Pons (tissue), 1 donor: Measurements from ENCODE around the gene LINGO4.
"Not testable (repeated sequence)": the region's sequence is repeated elsewhere in the genome, so short reads cannot be mapped to it uniquely, and the experiment has no call there.

Experiments used
- DNase-seq: peaks from one replicate; pipeline ENCODE4 v3.0.0-alpha.2; 2016; ENCODE audit warnings: low spot score

The LINGO4 gene

DNA sequence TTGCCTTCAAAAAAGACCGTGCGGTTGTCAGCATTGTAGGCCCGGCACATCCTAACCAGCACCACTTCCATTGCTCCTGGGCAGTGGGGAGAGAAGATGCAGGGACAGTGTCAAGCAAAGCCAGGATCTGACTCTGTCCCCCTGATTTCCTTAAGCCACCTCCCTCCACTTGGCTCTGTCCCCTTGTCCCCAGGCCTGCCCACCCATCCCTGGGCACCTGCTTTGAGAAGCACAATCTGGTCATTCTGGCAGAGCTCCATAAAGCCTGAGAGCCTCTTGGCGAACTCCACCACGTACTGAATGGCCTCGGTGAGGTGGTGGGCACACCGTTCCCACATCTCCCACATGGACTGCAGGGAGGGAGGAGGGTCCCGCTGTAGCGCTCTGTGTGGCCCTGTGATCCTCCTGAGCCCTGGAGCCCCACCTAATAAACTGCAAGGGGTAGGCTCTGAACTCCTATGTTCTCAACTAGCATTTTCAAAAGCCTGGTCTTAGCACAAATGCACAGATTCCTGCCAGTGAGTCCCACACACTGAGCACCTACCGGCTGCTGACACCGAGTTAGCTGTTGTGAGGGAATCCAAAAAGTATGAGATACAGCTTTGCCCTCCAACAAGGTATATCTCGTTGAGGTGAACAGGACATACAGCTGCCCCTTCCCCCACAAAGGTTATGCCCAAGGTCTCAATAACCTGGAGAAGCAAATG is 8.2 kb upstream of the LINGO4 start:
- no peak for DNase-seq

DNA sequence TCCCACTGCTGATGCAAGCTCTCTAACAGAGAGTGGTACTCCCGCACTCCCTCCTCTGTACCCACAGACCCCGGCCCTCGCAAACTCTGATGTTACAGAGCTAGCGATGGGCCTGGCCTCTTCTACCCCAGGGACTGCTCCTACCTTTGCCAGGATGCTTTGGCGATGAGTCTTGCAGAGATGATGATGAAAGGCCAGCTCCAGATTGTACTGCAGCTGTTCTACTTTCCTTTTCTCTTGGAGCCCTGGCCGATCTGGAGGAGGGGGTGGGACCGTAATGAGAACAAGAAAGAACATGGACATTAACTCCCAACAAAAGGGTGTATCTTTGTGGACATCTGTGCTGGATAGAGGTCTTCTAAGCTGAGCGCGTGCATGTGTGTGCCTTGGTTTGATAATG is 6.0 kb upstream of the LINGO4 start:
- DNase-seq, result no peak

DNA sequence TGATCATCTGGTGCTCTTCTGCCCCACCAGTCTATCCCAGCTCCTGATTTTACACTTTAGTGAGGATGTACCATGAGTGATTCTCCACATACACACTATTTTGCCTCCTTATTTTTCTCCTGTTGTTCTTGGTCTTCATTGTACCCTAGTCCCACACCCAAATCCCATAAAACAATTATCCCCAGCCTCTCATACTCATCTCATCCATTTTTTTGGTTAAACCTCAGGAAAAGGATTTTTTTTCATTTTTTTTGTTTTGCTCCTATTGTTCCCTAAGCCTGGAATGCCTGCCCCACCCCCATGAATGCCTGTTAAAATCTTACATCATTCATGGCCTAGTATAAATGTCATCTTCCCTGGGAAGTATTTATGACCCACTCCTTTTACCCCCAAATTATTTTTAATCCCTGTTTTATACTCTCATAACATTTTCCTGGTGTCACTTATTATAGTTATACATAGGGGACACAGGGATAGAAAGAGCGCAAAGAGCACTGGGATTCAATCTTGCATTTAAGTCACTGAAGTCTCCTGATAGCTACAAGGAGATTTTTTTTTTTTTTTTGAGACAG is 4.9 kb upstream of the LINGO4 start:
- no peak for DNase-seq

DNA sequence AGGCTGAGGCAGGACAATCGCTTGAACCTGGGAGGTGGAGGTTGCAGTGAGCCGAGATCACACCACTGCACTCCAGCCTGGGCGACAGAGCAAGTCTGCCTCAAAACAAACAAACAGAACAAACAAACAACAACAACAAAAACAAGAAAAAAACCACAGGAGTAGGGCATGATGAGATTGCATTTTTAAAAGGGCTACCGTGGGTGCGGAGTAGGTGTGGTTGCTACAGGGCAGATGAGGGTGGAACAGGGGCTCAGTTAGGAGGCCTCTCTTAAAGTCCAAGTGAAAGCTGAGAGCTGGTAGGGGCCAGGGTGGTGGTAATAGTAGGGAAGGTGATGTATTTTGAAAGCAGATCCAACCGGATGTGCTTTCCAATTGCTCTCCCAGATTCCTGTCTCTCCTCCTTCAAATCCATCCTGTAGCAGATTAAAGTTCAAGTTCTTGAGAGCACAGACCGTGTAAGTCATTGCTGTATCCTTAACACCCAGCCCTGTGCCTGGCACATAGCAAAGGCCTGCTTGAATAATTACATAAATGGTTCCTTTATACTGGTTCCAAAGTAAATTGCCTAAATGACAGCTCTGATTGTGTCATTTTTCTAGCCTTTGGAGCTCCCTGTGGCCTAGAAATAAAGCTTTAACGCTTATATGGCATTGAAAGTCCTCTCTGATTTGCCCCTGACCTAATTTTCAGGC is 4.2 kb upstream of the LINGO4 start:
- peak; percentile 77 for DNase-seq

DNA sequence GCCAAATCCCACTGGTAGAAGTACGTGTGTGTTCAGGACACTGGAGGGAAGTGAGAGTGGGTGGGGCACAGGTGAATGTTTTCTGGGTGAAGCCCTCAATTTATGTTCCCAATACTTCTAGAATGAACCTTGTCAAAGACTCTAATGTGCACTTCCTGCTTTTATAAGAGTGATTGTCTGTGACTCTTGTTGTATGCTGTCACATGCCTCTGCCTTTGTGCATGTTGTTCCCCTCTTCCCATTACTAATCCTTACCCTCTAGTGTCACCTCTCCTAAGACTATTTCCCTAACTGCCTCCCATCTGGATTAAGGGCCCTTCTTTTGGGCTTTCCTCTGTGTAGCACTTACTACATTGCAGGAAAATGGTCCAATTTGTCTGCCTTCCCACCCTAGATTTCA is 2.5 kb upstream of the LINGO4 start:
- peak; percentile 29 for DNase-seq

DNA sequence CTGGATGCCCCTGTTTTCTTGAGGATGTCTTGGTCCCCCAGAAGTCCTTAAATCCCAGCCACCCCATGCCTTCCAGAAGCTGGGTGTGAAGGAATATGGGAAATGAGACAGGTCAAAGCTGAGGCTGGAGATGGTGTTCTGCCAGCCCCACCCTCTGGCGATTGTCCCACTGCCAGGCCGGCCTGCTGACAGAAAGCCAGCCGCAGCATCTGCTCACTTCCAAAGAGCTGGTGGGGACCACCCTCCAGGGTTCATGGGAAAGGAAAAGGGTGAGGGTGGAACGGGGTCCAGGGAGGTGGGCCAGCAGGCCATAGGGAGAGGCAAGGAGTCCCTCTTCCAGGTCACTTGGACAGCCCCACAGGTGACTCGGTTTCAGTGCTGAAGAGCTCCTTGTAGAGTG is 1.9 kb upstream of the LINGO4 start:
- DNase-seq, result no peak

DNA sequence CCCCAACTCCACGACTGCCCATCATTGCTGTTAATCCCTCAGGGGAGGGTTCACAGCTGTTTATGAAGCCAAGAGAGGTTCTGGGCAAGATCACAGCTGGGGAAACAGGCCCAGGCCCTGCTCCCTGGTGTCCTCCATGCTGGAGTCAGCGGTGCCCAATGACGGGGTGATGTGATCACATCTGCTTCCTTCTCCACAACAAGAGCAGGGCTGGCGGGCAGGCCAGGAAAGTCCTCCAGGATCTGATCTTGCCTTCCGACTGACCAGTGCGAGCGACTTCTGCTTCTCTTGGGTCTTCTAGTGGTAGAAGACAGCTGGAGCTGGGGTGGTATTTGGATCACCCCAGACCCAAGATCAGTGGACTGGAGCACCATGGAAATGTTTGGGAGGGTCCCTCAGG is 951 bp upstream of the LINGO4 start:
- no peak for DNase-seq

DNA sequence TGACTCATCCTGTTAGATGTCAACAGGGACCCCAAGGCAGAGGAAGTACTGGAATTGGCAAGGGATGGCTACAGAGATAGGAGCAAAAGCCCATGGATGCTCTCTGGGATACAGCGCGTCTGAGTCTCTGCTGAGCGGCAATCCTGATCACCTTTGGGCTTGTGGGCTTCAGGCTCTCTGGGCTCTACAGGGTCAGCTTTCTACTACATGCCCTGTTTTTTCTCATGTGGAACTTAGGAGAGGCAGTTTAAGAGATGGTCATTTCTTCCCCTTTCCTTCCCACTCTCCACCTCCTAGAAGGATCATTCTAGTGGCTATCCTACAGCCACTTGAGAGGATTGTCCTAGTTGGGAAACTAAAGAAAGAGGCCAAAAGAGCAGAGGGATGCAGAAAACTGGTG is 1.3 kb downstream of the LINGO4 start:
- no peak for DNase-seq

DNA sequence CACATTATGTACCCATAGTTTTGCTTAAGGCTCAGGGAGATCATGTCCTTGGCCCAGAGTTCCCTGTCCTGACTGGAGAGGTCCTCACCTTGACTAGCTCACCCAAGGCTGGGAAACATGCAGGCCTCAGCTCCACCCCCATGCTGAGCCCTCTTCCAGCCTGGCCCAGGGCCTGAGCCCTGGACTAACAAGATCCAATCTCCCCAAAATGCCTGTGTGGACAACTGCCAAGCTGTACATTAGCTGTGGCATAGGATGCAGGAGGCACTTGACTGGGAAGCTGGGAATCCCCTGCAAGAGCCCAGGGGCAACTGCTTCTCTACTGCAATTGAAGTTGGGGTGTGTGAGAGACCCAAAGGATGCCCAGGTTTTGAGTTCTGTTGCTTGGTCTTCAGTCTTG is 2.1 kb downstream of the LINGO4 start:
- DNase-seq, result no peak

DNA sequence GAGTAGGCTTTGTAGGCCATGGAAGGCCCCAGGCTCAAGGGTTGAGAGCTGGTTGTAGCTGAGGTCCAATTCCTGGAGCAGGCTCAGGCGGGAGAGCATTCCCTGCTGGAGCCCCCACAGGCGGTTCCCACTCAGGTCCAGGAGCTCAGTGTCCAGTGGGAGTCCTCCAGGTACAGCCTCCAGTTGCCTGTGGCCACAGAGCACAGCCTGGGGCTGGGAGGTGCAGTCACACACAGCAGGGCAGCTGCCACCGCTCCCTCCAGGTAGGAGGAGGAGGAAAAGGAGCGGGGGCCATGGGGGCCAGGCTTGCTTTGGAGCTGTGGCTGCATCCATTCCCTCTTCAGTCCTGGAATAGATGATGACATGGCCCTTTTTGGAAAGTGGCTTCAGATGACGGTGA is 2.8 kb downstream of the LINGO4 start:
- DNase-seq, result no peak

DNA sequence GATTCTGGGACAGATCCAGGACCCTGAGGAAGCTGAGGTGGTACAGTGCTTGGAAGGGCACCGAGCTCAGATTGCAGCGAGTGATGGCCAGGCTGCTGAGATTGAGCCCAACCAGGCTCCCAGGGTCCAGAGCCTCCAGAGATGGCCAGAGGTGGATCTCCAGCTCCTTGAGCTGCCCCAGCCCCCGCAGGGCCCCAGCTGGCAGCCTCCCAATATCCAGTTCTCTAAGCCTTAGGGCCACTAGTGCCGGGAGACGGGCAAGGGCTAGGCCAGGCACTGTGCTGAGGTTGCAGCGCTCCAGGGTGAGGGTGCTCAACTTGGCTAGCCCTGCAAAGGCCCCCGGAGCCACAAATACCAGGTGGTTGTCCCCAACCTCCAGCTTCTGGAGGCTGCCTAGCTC is 3.4 kb downstream of the LINGO4 start:
- no peak for DNase-seq

DNA sequence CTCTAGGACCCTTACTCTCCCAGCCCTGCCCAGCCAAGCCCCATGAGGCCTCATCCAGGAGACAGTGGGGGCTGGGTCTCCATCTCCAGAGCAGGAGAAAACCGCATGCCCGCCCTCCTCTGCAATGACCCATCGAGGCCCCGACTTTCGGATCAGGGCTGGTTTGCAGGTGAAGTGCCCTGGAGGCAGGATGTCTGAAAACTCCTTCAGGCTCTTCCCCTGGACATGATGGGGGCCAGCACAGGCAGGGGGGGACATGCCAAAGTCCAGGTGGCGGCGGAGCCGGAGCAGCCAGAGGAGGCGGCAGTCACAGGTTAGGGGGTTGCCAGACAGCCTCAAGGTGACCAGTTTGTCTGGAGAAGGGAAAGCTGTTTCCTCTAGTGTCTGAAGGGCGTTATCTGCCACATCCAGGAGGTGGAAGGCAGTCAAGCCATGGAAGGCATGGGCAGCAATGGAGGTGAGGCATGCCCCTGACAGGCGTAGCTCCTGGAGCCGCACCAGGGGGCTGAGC is 3.9 kb downstream of the LINGO4 start:
- DNase-seq, result no peak

DNA sequence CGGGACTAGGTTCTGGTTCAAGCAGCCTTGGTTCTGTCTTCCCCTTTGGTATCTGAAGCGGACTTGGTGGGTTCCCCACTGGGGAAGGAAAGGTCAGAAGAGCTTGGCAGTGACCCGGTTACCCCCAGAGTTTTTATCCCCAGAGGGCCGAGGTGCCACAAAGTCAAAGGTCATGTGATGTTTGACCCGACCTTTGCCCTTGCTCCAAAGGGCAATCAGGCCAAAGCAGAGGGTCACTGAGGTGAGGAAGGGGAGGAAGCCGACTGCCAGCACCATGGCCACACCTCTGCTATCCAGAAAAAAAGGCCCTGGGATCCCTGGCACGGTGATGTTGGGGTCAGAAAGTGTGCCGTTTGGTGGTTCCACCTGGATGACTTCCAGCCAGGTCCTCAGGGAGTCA is 4.4 kb downstream of the LINGO4 start:
- DNase-seq, result no peak

DNA sequence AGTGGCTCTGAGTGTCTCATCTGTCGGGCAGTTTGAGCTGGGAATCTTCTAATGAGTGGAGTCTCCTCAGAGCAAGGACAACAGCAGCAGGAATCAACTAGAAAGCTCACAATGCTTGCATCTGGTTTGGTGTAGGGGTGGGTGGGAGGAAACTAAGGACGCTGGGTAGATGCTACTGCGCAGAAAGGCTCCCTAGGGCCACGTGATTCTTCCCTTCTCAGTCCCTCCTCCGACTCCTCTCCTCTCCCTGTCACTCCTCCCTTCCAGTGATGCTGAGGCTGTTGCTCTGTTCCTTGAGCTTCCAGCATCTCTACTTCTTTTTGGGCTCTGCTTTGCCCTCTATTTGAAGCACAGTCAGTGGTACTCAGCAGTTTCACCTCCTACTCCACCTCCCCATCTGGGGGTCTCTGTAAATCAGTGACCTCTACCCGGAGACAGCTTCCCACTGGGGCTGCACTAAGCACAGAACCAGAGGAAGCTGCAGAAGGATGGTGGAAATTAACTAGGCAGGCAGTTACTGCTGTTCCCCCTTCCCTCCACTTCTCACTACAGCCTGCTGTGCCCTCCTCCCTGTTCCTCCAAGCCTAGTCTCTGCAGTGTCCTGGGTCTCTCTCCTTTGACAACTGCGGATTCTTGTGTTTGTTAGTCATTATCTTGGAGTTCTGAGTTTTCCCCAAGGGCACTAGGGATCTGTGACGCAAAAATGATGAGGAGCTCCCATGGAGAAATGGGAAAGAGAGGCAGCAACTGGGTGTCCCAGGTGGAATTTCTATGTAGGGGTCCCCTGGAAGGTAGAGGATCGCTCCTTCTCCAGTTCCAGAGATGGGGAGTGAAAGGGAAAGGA is 5.8 kb downstream of the LINGO4 start:
- DNase-seq, result no peak

DNA sequence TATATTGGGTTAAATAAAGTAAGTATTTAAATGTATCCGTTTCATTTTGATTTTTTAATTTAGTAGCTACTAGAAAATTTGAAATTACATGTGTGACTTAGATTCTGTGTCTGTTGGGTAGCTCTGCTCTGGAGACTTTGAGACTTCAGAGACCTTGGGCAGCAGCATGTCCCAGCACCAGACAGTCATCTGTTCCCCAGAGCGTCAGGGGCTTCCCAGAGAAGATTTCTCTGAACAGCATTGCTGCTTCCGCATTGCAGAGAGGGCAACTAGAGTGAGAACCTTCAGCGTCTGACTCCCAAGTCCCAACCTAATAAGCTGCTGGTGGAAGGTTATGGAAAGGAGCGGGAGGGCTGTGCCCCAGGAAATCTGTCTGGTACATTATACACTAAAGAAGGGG is 6.6 kb downstream of the LINGO4 start:
- DNase-seq, result no peak

DNA sequence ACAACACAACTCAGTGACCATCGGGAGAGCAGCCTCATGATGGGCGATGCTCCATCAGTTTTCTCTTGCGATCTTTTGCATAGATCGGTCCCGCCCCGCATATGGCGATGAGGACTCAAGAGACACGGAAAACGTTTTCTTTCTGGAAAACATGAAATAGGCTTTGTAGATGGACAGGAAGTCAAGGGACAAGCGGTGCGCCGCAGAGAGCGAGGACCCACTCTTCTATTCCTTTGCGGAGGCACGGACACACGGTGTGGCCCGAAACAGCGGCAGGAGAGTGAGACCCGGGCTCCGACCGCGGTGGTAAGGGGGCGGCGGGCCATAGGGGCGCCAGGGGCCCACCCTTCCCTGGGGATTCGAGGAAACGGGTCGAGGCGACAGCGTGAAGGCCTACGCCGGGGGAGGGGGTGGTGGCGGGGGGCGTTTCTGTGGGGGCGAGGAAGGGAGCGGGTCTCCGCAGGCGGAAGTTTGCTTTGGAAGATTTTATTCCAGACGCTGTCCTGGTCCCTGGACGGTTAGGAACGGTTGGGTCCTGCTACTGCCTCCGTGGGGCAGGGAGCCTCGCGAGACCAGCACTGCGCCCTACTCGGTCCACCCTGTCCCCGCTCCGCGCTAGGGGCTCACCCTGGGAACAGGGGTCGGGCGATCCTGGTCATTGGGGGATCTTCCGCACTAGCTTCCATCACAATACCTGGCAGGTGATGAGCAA is 14.1 kb downstream of the LINGO4 start:
- DNase-seq, result no peak

DNA sequence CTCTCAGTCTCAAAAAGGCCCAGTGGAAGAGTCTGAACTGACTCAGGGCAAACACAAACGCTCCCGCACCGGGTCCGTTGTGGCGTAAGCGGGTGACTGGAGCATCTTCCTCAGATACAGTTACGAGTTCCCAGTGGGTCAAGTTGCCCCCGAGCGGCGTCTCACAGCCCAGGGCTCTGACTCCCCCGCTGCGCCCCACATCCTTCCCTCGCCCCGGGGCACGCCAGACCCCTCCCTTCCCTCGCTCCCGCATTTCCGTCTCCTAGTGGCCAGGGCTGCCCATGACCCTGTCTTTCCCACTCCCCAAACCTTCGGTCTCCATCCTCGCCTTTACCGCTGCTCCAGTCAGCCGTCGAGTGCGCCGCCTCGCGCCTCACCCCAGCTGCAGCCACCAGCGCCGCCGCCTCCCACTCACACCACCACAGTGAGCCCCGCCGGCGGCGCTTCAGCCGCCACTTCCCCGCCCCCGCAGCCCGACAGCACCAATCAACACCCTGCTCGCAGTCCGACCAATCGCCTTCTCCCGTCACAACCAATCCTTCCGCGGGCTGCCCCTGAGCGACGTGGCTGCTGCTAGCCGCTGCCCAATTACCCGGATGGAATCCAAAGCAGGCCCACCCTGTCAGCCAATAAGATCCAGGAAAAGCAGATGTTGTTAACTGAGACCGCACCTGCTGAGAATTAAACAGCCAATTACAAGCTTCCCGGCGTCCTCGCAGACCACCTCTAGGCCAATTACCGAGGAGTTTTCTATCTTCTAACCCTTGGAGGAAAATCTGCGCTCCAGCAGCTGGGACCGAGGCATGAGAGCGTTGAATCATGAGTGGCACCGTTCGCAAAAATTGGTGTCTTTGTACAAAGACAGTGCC is 14.9 kb downstream of the LINGO4 start, which contains the start of gene TDRKH:
Gene TDRKH, minus strand, starts transcription at position 430 of the 869 bp plus-strand sequence. CDS start 7,478 bp downstream, outside the sequence.
- DNase-seq, result peak; percentile 99

DNA sequence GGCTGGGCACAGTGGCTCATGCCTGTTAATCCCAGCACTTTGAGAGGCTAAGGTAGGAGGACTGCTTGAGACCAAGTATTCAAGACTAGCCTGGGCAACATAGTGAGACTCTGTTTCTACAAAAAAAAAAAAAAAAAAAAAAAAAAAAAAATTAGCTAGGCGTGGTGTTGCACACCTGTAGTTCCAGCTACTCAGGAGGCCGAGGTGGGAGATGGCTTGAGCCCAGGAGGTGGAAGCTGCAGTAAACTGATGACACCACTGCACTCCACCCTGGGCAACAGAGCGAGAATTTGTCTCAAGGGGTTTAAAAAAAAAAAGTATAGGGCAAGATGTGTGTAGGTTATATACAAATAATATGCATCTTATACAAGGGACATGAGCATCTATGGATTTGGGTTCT is 17.5 kb downstream of the LINGO4 start:
- no peak for DNase-seq

DNA sequence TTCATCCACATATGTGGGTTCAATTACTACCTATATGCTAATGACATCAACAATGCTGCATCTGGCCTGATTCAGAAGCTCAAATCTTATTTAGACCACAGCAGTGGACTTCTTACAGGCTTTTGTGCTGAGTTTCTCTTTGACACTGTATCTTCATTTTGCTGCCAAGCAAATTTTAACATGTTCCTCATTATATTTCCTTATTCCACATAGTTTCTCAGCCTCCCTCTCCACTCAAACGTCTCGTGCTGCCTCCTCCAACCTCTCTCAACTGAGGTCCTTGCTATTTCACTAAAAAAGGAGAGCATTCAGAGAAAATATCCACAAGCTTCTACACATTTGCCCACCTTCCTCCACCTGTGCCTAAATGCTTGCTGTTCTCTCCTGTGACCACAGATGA is 21.4 kb downstream of the LINGO4 start:
- DNase-seq, result peak; percentile 12

DNA sequence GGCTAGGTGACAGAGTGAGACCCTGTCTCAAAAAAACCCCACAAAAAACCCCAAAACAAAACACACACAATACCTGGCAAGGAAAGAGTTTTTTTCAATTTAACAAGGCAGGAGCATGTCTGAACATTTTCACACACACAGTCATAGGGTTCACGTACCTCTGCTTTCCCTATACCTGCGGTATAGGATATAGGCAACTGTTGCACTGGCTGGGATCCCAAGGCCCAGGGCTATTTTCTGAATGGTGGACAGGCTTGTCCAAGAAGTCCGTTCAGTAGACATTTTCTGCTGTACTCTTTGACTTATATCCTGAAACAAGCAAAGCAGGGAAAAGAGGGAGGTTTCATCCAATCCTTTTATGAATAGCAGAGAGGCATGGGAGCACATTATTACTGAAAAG is 22.5 kb downstream of the LINGO4 start:
- DNase-seq, result no peak

DNA sequence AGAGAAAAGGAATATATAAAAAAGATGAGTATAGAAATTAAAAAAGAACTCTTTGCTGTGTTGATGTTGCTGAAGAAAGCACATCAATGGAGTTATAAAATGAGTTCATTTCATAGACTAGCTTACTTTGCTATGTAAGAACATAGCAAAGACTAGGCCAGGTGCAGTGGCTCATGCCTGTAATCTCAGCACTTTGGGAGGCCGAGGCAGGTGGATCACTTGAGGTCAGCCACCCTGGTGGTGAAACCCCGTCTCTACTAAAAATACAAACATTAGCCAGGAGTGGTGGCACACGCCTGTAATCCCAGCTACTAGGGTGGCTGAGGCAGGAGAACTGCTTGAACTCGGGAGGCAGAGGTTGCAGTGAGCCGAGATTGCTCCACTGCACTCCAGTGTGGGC is 23.2 kb downstream of the LINGO4 start:
- DNase-seq, result not testable (repeated sequence)
